Measurements from ENCODE around the gene CETN2.

GRCh38 chrX:152853986-152854385, 23.4 kb upstream of the CETN2 start:
- TF ChIP-seq CTCF (IDR thresholded peaks at IDR 0.05; ENCODE audit: insufficient read depth, low read depth, low read length): no peak
- TF ChIP-seq EZH2 (IDR thresholded peaks at IDR 0.05; ENCODE audit: insufficient read depth, low read length): no peak

All from astrocyte (in vitro differentiated cells and primary cell).